H1 (cell line): ENCODE data around the gene NUTM2D.
"Not testable (repeated sequence)": the region's sequence is repeated elsewhere in the genome, so short reads cannot be mapped to it uniquely, and the experiment has no call there.

ENCODE experiments used
- CBX5 ChIP-seq: fragments of 300-800, 300-1000 bp; sonication (generic); IDR thresholded peaks from 2 replicates; pipeline ENCODE4 v1.7.1; 2016; ENCODE audit warnings: antibody characterized with exemption, low read length, low read depth
- CBX8 ChIP-seq: fragments of 300-800, 300-1000 bp; sonication (generic); IDR thresholded peaks from 2 replicates; pipeline ENCODE4 v1.7.1; 2016; ENCODE audit warnings: low read depth, low read length, borderline replicate concordance
- CEBPB ChIP-seq: IDR thresholded peaks from 2 replicates; pipeline ENCODE4 v1.6.1; 2012; ENCODE audit warnings: low read depth, low read length
- CHD2 ChIP-seq: IDR thresholded peaks from 2 replicates; pipeline ENCODE4 v1.6.1; 2012; ENCODE audit warnings: low read length, improper control_type of control experiment
- FOSL1 ChIP-seq: IDR thresholded peaks from 2 replicates; pipeline ENCODE4 v1.6.1; 2011; ENCODE audit warnings: mild to moderate bottlenecking, low read depth, low read length, moderate library complexity; ENCODE audit not compliant: insufficient read depth
- KDM1A ChIP-seq: fragments of 200-600, 300-600 bp; sonication (generic); IDR thresholded peaks from 2 replicates; pipeline ENCODE4 v1.7.1; 2016; ENCODE audit warnings: mild to moderate bottlenecking, low read length, borderline replicate concordance
- MAFK ChIP-seq: IDR thresholded peaks from 2 replicates; pipeline ENCODE4 v1.6.1; 2012; ENCODE audit warnings: low read depth, mild to moderate bottlenecking, improper control_type of control experiment, low read length
- PHF8 ChIP-seq: fragments of 200-600 bp; sonication (generic); conservative IDR thresholded peaks from 2 replicates; pipeline ENCODE4 v1.7.1; 2012; ENCODE audit warnings: low read depth, mild to moderate bottlenecking, inconsistent platforms, low read length, moderate library complexity
- POLR2A ChIP-seq, 2 experiments: IDR thresholded peaks; 1 replicate in 1 of 2; 2 replicates in 1 of 2; pipeline ENCODE4 v1.6.1; 2011; ENCODE audit warnings: low read depth in 2 of 2, low read length in 2 of 2, mild to moderate bottlenecking in 2 of 2; ENCODE audit errors: control extremely low read depth in 1 of 2
- POU5F1 ChIP-seq: IDR thresholded peaks from 2 replicates; pipeline ENCODE4 v1.6.1; 2011; ENCODE audit warnings: low read depth, mild to moderate bottlenecking, low read length, moderate library complexity
- RNF2 ChIP-seq: fragments of 200-900, 300-1000 bp; sonication (generic); IDR thresholded peaks from 2 replicates; pipeline ENCODE4 v1.7.1; 2016; ENCODE audit warnings: borderline replicate concordance, low read depth, mild to moderate bottlenecking, antibody characterized with exemption, low read length; ENCODE audit not compliant: poor library complexity, severe bottlenecking; ENCODE audit errors: missing control alignments
- ZNF274 ChIP-seq: IDR thresholded peaks from 2 replicates; pipeline ENCODE4 v1.7.0; 2012; ENCODE audit warnings: low read length, borderline replicate concordance; ENCODE audit errors: extremely low read depth
- TF ChIP-seq, protein P1 (sequence below), 3 experiments: IDR thresholded peaks; 1 replicate in 2 of 3; 2 replicates in 1 of 3; pipeline versions ENCODE4 v1.5.1 to v1.6.1; 2011; ENCODE audit warnings: low read length in 3 of 3, mild to moderate bottlenecking in 3 of 3, inconsistent platforms in 2 of 3, low read depth in 1 of 3, moderate library complexity in 1 of 3; ENCODE audit not compliant: insufficient read depth in 1 of 3; ENCODE audit errors: control extremely low read depth in 1 of 3

DNA sequence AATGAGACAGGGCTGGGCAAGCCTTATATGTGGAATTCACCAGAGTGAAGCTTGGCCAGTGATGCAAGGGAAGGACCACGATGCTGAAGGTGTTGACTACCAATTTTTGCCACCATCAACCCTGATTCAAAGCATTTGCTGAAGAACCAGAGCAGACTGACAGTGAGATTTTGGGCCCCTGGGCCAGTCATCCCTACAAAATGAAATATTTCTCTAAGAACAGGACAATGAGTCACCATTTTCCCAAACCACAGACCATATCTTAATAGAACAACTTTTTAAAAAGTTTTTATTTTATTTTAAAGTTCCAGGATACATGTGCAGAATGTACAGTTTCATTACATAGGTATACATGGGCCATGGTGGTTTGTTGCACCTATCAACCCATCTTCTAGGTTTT lies 16.5 kb downstream of the NUTM2D start:
- not testable (repeated sequence) for TF ChIP-seq ZNF274; KDM1A; POU5F1; PHF8; CEBPB; FOSL1; RNF2; CBX8; MAFK; POLR2A (IDR thresholded peaks at IDR 0.05; ENCODE audit: control extremely low read depth in 1 of 2, low read depth in 2 of 2, low read length in 2 of 2); CBX5; CHD2
- TF ChIP-seq, protein P1, sequence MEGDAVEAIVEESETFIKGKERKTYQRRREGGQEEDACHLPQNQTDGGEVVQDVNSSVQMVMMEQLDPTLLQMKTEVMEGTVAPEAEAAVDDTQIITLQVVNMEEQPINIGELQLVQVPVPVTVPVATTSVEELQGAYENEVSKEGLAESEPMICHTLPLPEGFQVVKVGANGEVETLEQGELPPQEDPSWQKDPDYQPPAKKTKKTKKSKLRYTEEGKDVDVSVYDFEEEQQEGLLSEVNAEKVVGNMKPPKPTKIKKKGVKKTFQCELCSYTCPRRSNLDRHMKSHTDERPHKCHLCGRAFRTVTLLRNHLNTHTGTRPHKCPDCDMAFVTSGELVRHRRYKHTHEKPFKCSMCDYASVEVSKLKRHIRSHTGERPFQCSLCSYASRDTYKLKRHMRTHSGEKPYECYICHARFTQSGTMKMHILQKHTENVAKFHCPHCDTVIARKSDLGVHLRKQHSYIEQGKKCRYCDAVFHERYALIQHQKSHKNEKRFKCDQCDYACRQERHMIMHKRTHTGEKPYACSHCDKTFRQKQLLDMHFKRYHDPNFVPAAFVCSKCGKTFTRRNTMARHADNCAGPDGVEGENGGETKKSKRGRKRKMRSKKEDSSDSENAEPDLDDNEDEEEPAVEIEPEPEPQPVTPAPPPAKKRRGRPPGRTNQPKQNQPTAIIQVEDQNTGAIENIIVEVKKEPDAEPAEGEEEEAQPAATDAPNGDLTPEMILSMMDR (IDR thresholded peaks at IDR 0.05; ENCODE audit: control extremely low read depth in 1 of 3, insufficient read depth in 1 of 3, low read depth in 1 of 3, low read length in 3 of 3), result not testable (repeated sequence)
